Spleen (tissue), 7 donors: ENCODE measurements around the gene RALB.

Experiments
- POLR2A ChIP-seq, 3 donors: fragments of 450-650 bp; IDR thresholded peaks; one replicate each; pipeline ENCODE4 v1.5.1; 2017; ENCODE audit warnings: antibody characterized with exemption in 3 of 3, mild to moderate bottlenecking in 1 of 3
- POLR2AphosphoS5 ChIP-seq, 3 donors: sonication (generic); formaldehyde crosslinking; IDR thresholded peaks; one replicate each; pipeline ENCODE4 v1.5.1; 2017; ENCODE audit warnings: antibody characterized with exemption in 3 of 3
- TF ChIP-seq, protein P1 (sequence below), 11 experiments: fragments of 200-600 bp in 7 of 11; fragments of 450-650 bp in 4 of 11; sonication (generic) in 4 of 11; IDR thresholded peaks in 8 of 11; conservative IDR thresholded peaks in 3 of 11; 1 replicate in 7 of 11; 2 replicates in 4 of 11; pipeline versions ENCODE4 v1.4.0 to v1.8.0; 2016 to 2021; ENCODE audit warnings: antibody characterized with exemption in 11 of 11, inconsistent platforms in 4 of 11, mild to moderate bottlenecking in 1 of 11
- donor health status: DM: no; HTN: no; CAD: no; lungs with moderate emphysema.
- donor health status: DM: no; HTN: no; CAD: no.
- donor health status: DM: no; HTN: no; CAD: no.

DNA sequence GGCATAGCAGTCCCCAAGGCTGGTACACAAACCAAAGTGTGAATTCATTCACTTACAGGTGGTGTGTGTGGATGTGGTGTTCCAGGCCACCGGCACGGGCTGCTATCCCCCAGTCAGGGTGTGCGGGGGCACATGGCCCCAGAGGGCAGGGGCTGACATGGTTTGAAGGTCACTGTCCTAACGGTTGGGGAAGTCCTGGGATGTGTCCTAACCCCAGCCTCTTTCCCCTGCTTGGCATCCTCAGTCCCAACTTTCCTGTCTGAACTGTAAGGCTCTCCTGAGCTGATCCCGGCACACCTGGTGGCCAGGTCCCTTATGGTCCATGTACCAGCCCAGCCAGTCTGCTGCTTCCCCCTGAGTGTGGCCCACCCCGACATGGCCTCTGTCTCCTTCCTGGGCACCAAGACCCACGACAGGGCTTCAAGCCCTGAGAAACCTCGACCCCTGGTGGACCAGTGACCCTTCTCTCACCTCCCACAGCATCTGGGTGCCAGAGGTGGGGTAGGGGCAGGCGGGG is 27.0 kb upstream of the RALB start:
- TF ChIP-seq, protein P1, sequence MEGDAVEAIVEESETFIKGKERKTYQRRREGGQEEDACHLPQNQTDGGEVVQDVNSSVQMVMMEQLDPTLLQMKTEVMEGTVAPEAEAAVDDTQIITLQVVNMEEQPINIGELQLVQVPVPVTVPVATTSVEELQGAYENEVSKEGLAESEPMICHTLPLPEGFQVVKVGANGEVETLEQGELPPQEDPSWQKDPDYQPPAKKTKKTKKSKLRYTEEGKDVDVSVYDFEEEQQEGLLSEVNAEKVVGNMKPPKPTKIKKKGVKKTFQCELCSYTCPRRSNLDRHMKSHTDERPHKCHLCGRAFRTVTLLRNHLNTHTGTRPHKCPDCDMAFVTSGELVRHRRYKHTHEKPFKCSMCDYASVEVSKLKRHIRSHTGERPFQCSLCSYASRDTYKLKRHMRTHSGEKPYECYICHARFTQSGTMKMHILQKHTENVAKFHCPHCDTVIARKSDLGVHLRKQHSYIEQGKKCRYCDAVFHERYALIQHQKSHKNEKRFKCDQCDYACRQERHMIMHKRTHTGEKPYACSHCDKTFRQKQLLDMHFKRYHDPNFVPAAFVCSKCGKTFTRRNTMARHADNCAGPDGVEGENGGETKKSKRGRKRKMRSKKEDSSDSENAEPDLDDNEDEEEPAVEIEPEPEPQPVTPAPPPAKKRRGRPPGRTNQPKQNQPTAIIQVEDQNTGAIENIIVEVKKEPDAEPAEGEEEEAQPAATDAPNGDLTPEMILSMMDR (IDR thresholded peaks at IDR 0.05 in 8 of 11, conservative IDR thresholded peaks at IDR 0.05 in 3 of 11): no peak
- TF ChIP-seq POLR2AphosphoS5 (IDR thresholded peaks at IDR 0.05): no peak
- no peak for TF ChIP-seq POLR2A (IDR thresholded peaks at IDR 0.05)
